GM19043 (cell line): ENCODE data around the gene CSMD2.

Experiments used
- ATAC-seq: cut with Tn5 transposase; IDR thresholded peaks from one replicate; pipeline ENCODE4 v1.9.1; 2021; ENCODE audit warnings: low read depth; ENCODE audit not compliant: unreplicated experiment

The CSMD2 gene

GRCh38 chr1:33828059-33828458 lies 337.0 kb downstream of the CSMD2 start:
- ATAC-seq = no peak

- ATAC-seq = no peak
Observed at GRCh38 chr1:33826711-33827110, 338.3 kb downstream of the CSMD2 start.

- no peak for ATAC-seq
Observed at GRCh38 chr1:33826311-33826710, 338.7 kb downstream of the CSMD2 start.

GRCh38 chr1:33825506-33825905 lies 339.5 kb downstream of the CSMD2 start:
- ATAC-seq = no peak

- no peak for ATAC-seq
Observed at GRCh38 chr1:33824971-33825370, 340.1 kb downstream of the CSMD2 start.

GRCh38 chr1:33824321-33824720 lies 340.7 kb downstream of the CSMD2 start:
- no peak for ATAC-seq

- no peak for ATAC-seq
Observed at GRCh38 chr1:33823830-33824229, 341.2 kb downstream of the CSMD2 start.

- ATAC-seq = no peak
Observed at GRCh38 chr1:33823401-33823800, 341.6 kb downstream of the CSMD2 start.

- ATAC-seq = no peak
Observed at GRCh38 chr1:33822396-33822795, 342.6 kb downstream of the CSMD2 start.

GRCh38 chr1:33821291-33821690 lies 343.7 kb downstream of the CSMD2 start:
- ATAC-seq = no peak

- no peak for ATAC-seq
Observed at GRCh38 chr1:33820804-33821203, 344.2 kb downstream of the CSMD2 start.

- ATAC-seq = no peak
Observed at GRCh38 chr1:33819913-33820311, 345.1 kb downstream of the CSMD2 start.

GRCh38 chr1:33819290-33819912 lies 345.6 kb downstream of the CSMD2 start:
- no peak for ATAC-seq

GRCh38 chr1:33818071-33818470 lies 347.0 kb downstream of the CSMD2 start:
- no peak for ATAC-seq

- no peak for ATAC-seq
Observed at GRCh38 chr1:33815061-33815460, 350.0 kb downstream of the CSMD2 start.

- ATAC-seq = no peak
Observed at GRCh38 chr1:33814166-33814565, 350.9 kb downstream of the CSMD2 start.

- ATAC-seq = no peak
Observed at GRCh38 chr1:33810571-33810970, 354.5 kb downstream of the CSMD2 start.

- no peak for ATAC-seq
Observed at GRCh38 chr1:33805988-33806387, 359.0 kb downstream of the CSMD2 start.

GRCh38 chr1:33802268-33802667 lies 362.8 kb downstream of the CSMD2 start:
- no peak for ATAC-seq

GRCh38 chr1:33797849-33798248 lies 367.2 kb downstream of the CSMD2 start:
- no peak for ATAC-seq

- no peak for ATAC-seq
Observed at GRCh38 chr1:33792651-33793050, 372.4 kb downstream of the CSMD2 start.

- no peak for ATAC-seq
Observed at GRCh38 chr1:33792216-33792615, 372.8 kb downstream of the CSMD2 start.

- ATAC-seq = no peak
Observed at GRCh38 chr1:33791251-33791650, 373.8 kb downstream of the CSMD2 start.
